Measurements from ENCODE around the gene PAX5. TPM values are rescaled to one million over a fixed set of nuclear protein-coding genes. Genes with fewer than 3 reads are reported as not detected.

The PAX5 gene
- polyA plus RNA-seq, 2 of the 4 experiments (the other 2 are of a cell fraction), result not detected

DNA sequence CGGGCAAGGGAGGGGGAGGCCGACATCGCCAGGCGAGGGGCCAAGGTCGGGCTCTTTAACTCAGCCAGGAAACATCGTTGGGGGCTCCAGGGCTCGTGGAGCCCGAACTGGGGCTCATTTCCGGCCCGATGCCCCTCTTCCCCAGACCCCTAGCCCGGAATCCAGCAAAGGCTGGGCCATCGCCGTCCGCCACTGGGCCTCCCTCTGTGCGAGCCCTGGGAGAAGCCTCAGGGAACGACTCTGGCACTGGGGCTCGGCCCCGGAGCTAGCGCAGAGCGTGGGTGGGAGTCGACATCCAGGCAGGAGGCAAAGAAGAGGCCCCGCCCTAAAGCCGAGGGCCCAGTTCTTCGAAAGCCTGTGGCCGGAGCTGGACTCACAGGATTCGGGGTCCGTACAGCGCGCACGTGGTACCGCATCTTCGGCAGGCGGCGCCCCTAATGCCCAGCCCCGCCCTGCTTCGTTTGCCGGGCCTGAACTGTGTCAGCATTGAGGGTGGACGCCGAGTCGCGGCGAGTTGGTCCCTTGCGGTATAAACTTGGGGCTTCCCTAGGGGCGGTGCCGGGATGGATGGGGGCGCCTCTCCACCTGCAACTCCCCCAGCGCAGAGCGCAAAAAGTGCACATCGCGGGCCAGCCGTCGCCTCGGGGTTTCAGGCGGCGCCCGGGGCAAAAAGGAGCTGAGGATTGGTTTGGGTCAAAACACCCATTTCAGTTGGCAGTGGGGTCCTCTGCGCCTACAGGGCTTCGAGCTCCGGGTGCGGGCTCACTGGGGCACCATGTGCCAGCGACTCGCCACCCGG lies 3.6 kb upstream of the PAX5 start:
- ATAC-seq (no peak), FAIRE-seq (no peak), DNase-seq (ENCODE audit: low read depth in 1 of 2, low spot score in 1 of 2) (no peak)
- ChIA-PET CTCF (interaction anchor here (0.9 to 1.5 kb wide), 3 partner anchors 11 to 225 kb away, joined by 3 to 4 read pairs (median 3); no protein-coding TSS in a partner anchor), POLR2A (no interaction called here)
- no peaks in the 10 kb centered on the region for H3K9me3 ChIP-seq
- H3K4me1 ChIP-seq, result peaks cover 19% of the 10 kb centered on the region
- H3K4me2 ChIP-seq, result no peak overlapping the region
- H3K4me3 ChIP-seq, result no peak overlapping the region
- TF ChIP-seq HOXA7 (CRISPR knock-in tag; IDR thresholded peaks at IDR 0.05) (no peak), EP300 (IDR thresholded peaks at IDR 0.05) (no peak), ZC3H11A (IDR thresholded peaks at IDR 0.05) (no peak), MAX (IDR thresholded peaks at IDR 0.05) (no peak), CBX2 (IDR thresholded peaks at IDR 0.05; ENCODE audit: borderline replicate concordance, low read depth) (no peak), ZSCAN20 (CRISPR knock-in tag; IDR thresholded peaks at IDR 0.05) (no peak), POLR2A (IDR thresholded peaks at IDR 0.05; ENCODE audit: low read length) (no peak), TP53 (CRISPR knock-in tag; IDR thresholded peaks at IDR 0.05) (no peak), CBX8 (IDR thresholded peaks at IDR 0.05) (no peak), EHMT2 (IDR thresholded peaks at IDR 0.05; ENCODE audit: low read depth) (no peak), CTCF (IDR thresholded peaks at IDR 0.05) (no peak), E2F6 (IDR thresholded peaks at IDR 0.05; ENCODE audit: borderline replicate concordance, low read depth) (no peak), NPAS2 (CRISPR knock-in tag; IDR thresholded peaks at IDR 0.05; ENCODE audit: borderline replicate concordance) (no peak), RCOR1 (IDR thresholded peaks at IDR 0.05; ENCODE audit: low read depth, low read length) (no peak), KDM5A (IDR thresholded peaks at IDR 0.05) (no peak), CHD2 (IDR thresholded peaks at IDR 0.05; ENCODE audit: low read length, partially characterized antibody) (no peak), JUNB (IDR thresholded peaks at IDR 0.05) (no peak), GATA3 (IDR thresholded peaks at IDR 0.05; ENCODE audit: borderline replicate concordance) (no peak)
- TF ChIP-seq, protein P1, sequence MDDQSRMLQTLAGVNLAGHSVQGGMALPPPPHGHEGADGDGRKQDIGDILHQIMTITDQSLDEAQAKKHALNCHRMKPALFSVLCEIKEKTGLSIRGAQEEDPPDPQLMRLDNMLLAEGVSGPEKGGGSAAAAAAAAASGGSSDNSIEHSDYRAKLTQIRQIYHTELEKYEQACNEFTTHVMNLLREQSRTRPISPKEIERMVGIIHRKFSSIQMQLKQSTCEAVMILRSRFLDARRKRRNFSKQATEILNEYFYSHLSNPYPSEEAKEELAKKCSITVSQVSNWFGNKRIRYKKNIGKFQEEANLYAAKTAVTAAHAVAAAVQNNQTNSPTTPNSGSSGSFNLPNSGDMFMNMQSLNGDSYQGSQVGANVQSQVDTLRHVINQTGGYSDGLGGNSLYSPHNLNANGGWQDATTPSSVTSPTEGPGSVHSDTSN (IDR thresholded peaks at IDR 0.05), result no peak
- no peak overlapping the region for H3K27ac ChIP-seq
- WGBS (ENCODE audit: missing lambda C conversion rate), result 84% methylated on average over 62 of the region's 63 CpGs

DNA sequence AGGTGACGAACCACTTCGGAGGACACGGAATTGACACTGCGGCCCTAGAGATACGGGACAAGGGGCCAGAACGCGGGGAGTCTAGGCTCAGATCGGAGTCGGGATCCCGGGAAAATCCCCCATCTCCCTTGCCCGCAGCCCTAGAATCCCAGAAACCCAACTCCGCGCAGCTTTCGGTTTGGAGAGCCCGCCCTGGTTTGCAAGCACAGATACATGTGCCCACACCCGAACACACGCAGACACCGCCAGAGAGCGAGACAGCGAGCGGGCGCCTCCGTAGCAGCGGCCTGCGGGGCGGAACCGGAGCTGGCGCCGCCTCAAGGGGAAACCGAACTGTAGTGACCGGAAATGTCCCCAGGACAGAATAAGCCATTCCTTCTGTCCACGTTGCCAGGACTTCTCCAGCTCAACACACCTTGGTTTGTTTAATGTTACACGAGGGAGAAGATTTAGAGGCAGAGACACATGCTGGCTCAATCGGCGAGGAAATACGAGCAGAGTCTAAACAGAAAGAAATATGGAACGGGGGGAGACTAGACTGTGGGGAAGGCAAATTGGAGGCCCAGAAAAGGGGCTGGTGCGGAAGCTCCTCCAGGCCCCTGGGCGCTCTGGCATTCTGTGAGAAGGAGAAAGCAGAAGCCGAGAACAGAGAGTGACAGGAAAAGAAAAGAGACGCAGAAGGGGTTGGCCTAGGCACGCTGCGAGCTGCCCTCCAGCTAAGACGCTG lies 2.9 kb upstream of the PAX5 start:
- CTCF ChIA-PET, result interaction anchor here (0.9 to 1.5 kb wide), 3 partner anchors 10 to 225 kb away, joined by 3 to 4 read pairs (median 3); no protein-coding TSS in a partner anchor
- FAIRE-seq, result no peak
- peak overlapping the region; percentile 50 for H3K4me3 ChIP-seq

More for the DNA sequence above, 2.9 kb upstream of the PAX5 start:
- POLR2A ChIA-PET, result interaction anchor here (0.5 kb wide), 1 partner anchor 10 kb away, joined by 4 read pairs; no protein-coding TSS in a partner anchor
- no peak for DNase-seq (ENCODE audit: low read depth in 1 of 2, low spot score in 1 of 2)
- WGBS (ENCODE audit: missing lambda C conversion rate), result 27% methylated on average over 35 of the region's 44 CpGs
- H3K4me2 ChIP-seq, result peak overlapping the region; percentile 97
- H3K27ac ChIP-seq, result peak overlapping the region in 1 of 2 experiments; percentile 26; a peak in 3 of 6 replicates
- TF ChIP-seq MAX (IDR thresholded peaks at IDR 0.05) (no peak; the same call in 1 of the 2 replicates), HOXB5 (CRISPR knock-in tag; IDR thresholded peaks at IDR 0.05) (no peak), HEYL (CRISPR knock-in tag; IDR thresholded peaks at IDR 0.05) (no peak), RFX5 (IDR thresholded peaks at IDR 0.05) (no peak), JUN (IDR thresholded peaks at IDR 0.05) (no peak), HMGXB4 (CRISPR knock-in tag; IDR thresholded peaks at IDR 0.05; ENCODE audit: borderline replicate concordance) (no peak), POLR2A (IDR thresholded peaks at IDR 0.05; ENCODE audit: low read length) (no peak), FOSL2 (IDR thresholded peaks at IDR 0.05) (no peak), FOSL2 (CRISPR knock-in tag; IDR thresholded peaks at IDR 0.05) (no peak), CTCF (IDR thresholded peaks at IDR 0.05) (no peak), EHMT2 (IDR thresholded peaks at IDR 0.05; ENCODE audit: low read depth) (no peak), BHLHE40 (IDR thresholded peaks at IDR 0.05; ENCODE audit: low read depth, low read length) (no peak)
- peak; percentile 23 to 52; a peak in 3 of 6 replicates for ATAC-seq
- no peaks in the 10 kb centered on the region for H3K9me3 ChIP-seq
- H3K4me1 ChIP-seq, result peaks cover 19% of the 10 kb centered on the region

Measured in A549 (cell line).